ENCODE data around the gene SEMA4C. TPM values are rescaled to one million over a fixed set of nuclear protein-coding genes. Genes with fewer than 3 reads are reported as not detected.

SEMA4C gene
- total RNA-seq, 2 donors from 2014 or later, result 82.5 to 92.1 TPM

DNA sequence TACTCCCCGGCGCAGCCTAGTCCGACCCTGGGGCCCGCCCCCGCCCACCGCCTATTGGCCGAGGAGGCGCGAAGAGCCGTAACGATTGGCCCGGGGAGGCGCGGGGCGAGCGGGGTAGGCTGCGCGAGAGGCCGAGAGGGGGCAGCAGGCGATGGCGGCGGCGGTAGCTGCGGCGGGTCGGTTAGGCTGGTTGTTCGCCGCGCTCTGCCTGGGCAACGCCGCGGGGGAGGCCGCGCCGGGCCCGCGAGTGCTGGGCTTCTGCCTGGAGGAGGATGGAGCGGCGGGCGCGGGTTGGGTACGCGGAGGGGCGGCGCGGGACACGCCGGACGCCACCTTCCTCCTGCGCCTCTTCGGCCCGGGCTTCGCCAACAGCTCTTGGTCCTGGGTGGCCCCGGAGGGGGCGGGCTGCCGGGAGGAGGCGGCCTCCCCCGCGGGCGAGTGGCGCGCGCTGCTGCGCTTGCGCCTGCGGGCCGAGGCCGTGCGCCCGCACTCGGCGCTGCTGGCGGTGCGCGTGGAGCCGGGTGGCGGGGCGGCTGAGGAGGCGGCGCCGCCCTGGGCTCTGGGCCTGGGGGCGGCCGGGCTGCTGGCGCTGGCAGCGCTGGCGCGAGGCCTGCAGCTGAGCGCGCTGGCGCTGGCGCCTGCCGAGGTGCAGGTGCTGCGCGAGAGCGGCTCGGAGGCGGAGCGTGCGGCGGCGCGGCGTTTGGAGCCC is 53.6 kb downstream of the SEMA4C start, which contains the start of gene CNNM3:
TSS of gene CNNM3 (plus strand) at position 142 of the 709 bp plus-strand sequence. CDS start at position 152, 10 bp downstream.
- no peaks in the 10 kb centered on the region for H3K9me3 Mint-ChIP-seq
- H3K4me3 Mint-ChIP-seq, result peak within 1 kb of the TSS; percentile 67
- peak within 1 kb of the TSS; percentile 88 for H3K4me3 ChIP-seq (ENCODE audit: low read length)
- H3K36me3 ChIP-seq (ENCODE audit: control insufficient read depth, insufficient read depth, low read length), result no peaks in the 10 kb centered on the region
- H3K4me1 Mint-ChIP-seq, result peaks cover 43% of the 10 kb centered on the region
- H3K4me1 ChIP-seq (ENCODE audit: control insufficient read depth, insufficient read depth, low read length), result peaks cover 6% of the 10 kb centered on the region
- peak within 1 kb of the TSS; percentile 60 for H3K27ac ChIP-seq (ENCODE audit: low read depth, low read length)
- H3K27ac Mint-ChIP-seq, result peak within 1 kb of the TSS; percentile 79
- no peaks in the 10 kb centered on the region for H3K9me3 ChIP-seq (ENCODE audit: control insufficient read depth, low read length)
- 0% methylated on average over 17 to 103 of the region's 103 CpGs for WGBS, 2 experiments (ENCODE audit: insufficient coverage in 1 of 2, insufficient read length in 1 of 2)
- peak; percentile 99 for DNase-seq
- H3K9ac ChIP-seq (ENCODE audit: extremely low read depth, low read length, poor library complexity, severe bottlenecking), result peak within 1 kb of the TSS; percentile 55
- peaks cover 3% of the 10 kb centered on the region for H3K27me3 Mint-ChIP-seq (ENCODE audit: insufficient read depth)
- H3K27me3 ChIP-seq (ENCODE audit: control insufficient read depth, insufficient read depth, low read length, poor library complexity, severe bottlenecking), result no peaks in the 10 kb centered on the region
- TF ChIP-seq, protein P1, sequence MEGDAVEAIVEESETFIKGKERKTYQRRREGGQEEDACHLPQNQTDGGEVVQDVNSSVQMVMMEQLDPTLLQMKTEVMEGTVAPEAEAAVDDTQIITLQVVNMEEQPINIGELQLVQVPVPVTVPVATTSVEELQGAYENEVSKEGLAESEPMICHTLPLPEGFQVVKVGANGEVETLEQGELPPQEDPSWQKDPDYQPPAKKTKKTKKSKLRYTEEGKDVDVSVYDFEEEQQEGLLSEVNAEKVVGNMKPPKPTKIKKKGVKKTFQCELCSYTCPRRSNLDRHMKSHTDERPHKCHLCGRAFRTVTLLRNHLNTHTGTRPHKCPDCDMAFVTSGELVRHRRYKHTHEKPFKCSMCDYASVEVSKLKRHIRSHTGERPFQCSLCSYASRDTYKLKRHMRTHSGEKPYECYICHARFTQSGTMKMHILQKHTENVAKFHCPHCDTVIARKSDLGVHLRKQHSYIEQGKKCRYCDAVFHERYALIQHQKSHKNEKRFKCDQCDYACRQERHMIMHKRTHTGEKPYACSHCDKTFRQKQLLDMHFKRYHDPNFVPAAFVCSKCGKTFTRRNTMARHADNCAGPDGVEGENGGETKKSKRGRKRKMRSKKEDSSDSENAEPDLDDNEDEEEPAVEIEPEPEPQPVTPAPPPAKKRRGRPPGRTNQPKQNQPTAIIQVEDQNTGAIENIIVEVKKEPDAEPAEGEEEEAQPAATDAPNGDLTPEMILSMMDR (conservative IDR thresholded peaks at IDR 0.05), result peak; percentile 84
- H3K36me3 Mint-ChIP-seq (ENCODE audit: low read depth), result peaks cover 31% of the 10 kb centered on the region

DNA sequence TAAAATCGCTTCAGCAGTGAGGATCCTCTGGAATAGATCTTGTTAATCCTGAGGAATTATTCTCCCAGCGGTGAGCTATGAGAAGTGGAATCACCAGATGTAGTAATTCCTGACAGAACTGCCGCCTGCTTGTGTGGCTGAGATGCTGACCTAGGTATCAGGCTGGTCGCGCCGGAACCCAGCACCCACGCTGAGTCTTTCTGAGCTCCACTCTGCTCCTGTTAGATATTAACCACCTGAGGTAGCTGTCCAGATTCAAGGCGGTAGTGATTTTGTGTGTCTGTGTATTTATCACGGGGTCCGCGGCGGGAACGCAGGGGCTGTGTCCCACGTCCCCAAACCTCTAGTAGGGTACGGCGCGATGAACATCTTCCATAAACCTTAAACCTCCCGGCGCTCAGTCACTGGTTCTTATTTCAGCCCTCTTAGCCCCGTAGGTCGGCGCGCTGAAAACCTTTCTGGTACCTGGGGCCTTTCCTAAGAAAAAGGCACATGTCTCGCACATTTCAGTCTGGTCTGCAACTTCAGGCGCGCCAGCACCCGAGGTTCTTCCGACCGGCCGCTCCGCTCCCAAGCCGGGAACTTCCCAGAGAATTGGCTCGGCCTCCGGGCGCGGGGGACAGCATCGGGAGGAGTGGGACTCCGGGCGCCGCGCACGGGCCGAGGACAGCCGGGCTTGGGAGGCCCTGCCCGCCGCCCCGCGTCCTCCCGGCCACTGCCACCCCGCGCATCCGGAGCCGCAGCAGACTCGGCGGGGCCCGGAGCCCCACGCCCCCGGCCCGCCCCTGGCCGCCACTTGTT is 54.4 kb downstream of the SEMA4C start:
- Mint-ChIP-seq H3K36me3 (ENCODE audit: low read depth) (peaks cover 30% of the 10 kb centered on the region), H3K27ac (peak overlapping the region; percentile 79), H3K9me3 (no peaks in the 10 kb centered on the region), H3K4me3 (peak overlapping the region; percentile 67), H3K4me1 (peaks cover 39% of the 10 kb centered on the region), H3K27me3 (ENCODE audit: insufficient read depth) (peaks cover 3% of the 10 kb centered on the region)
- DNase-seq, result peak; percentile 63
- peak overlapping the region; percentile 88 for H3K4me3 ChIP-seq (ENCODE audit: low read length)
- WGBS, 2 experiments (ENCODE audit: insufficient coverage in 1 of 2, insufficient read length in 1 of 2), result 3 to 4% methylated on average over 12 to 60 of the region's 60 CpGs
- no peaks in the 10 kb centered on the region for H3K9me3 ChIP-seq (ENCODE audit: control insufficient read depth, low read length)
- H3K36me3 ChIP-seq (ENCODE audit: control insufficient read depth, insufficient read depth, low read length), result no peaks in the 10 kb centered on the region
- no peak overlapping the region for H3K27ac ChIP-seq (ENCODE audit: low read depth, low read length)
- H3K4me1 ChIP-seq (ENCODE audit: control insufficient read depth, insufficient read depth, low read length), result peaks cover 6% of the 10 kb centered on the region
- H3K27me3 ChIP-seq (ENCODE audit: control insufficient read depth, insufficient read depth, low read length, poor library complexity, severe bottlenecking), result no peaks in the 10 kb centered on the region
- TF ChIP-seq, protein P1 (conservative IDR thresholded peaks at IDR 0.05), result peak; percentile 29
- peak overlapping the region; percentile 55 for H3K9ac ChIP-seq (ENCODE audit: extremely low read depth, low read length, poor library complexity, severe bottlenecking)

DNA sequence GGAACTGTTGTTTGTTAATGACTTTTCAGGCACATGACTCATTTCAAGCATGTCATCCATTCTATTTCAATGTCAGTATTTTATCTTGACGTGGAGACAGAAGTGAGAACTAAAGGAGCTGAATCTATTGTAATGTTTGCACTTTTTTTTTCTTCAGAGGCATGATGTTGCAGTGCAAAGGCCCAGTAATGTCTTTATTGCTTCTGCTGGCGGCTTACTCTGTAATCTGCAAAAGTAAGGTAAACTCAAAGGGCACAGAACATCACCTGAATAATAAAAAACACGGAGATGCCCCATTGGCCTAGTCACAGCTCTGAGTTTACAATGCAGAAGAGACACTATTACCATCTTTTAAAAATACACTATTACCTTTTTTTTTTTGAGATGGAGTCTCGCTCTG is 56.2 kb downstream of the SEMA4C start:
- no peaks in the 10 kb centered on the region for H3K27me3 Mint-ChIP-seq (ENCODE audit: insufficient read depth)
- Histone ChIP-seq H3K27ac (ENCODE audit: low read depth, low read length) (no peak overlapping the region), H3K4me3 (ENCODE audit: low read length) (no peak overlapping the region), H3K4me1 (ENCODE audit: control insufficient read depth, insufficient read depth, low read length) (peaks cover 13% of the 10 kb centered on the region), H3K27me3 (ENCODE audit: control insufficient read depth, insufficient read depth, low read length, poor library complexity, severe bottlenecking) (no peaks in the 10 kb centered on the region), H3K9ac (ENCODE audit: extremely low read depth, low read length, poor library complexity, severe bottlenecking) (no peak overlapping the region), H3K9me3 (ENCODE audit: control insufficient read depth, low read length) (no peaks in the 10 kb centered on the region), H3K36me3 (ENCODE audit: control insufficient read depth, insufficient read depth, low read length) (no peaks in the 10 kb centered on the region)
- WGBS, 2 experiments (ENCODE audit: insufficient coverage in 1 of 2, insufficient read length in 1 of 2), result 88 to 95% methylated on average over 3 to 4 of the region's 4 CpGs
- H3K4me1 Mint-ChIP-seq, result peaks cover 20% of the 10 kb centered on the region
- no peak overlapping the region for H3K4me3 Mint-ChIP-seq
- TF ChIP-seq, protein P1 (conservative IDR thresholded peaks at IDR 0.05), result no peak
- H3K36me3 Mint-ChIP-seq (ENCODE audit: low read depth), result peaks cover 27% of the 10 kb centered on the region
- H3K27ac Mint-ChIP-seq, result no peak overlapping the region
- no peak for DNase-seq
- H3K9me3 Mint-ChIP-seq, result no peaks in the 10 kb centered on the region
